Endodermal cell (in vitro differentiated cells): ENCODE measurements around the gene SERINC2. TPM values are rescaled to one million over a fixed set of nuclear protein-coding genes. Genes with fewer than 3 reads are reported as not detected.

Experiments
- DNase-seq: peaks from one replicate; pipeline ENCODE4 v3.0.0-alpha.2; 2017
- H3K27ac ChIP-seq: 2 replicates; pipeline ENCODE4 v1.5.1; 2013; ENCODE audit warnings: mild to moderate bottlenecking, low read depth, low read length, moderate library complexity
- H3K27me3 ChIP-seq: 2 replicates; pipeline ENCODE4 v1.6.1; 2013; ENCODE audit warnings: mild to moderate bottlenecking, low read length, moderate library complexity; ENCODE audit not compliant: insufficient read depth, control insufficient read depth, poor library complexity, severe bottlenecking
- H3K36me3 ChIP-seq: 2 replicates; pipeline ENCODE4 v1.7.0; 2013; ENCODE audit warnings: mild to moderate bottlenecking, low read length, moderate library complexity; ENCODE audit not compliant: control insufficient read depth, insufficient read depth
- H3K4me1 ChIP-seq: one replicate; pipeline ENCODE4 v1.7.0; 2013; ENCODE audit warnings: low read length; ENCODE audit not compliant: control insufficient read depth, insufficient read depth
- H3K4me3 ChIP-seq: 2 replicates; pipeline ENCODE4 v1.5.1; 2013; ENCODE audit warnings: mild to moderate bottlenecking, low read length, moderate library complexity
- H3K9ac ChIP-seq: 2 replicates; pipeline ENCODE4 v1.6.1; 2013; ENCODE audit warnings: mild to moderate bottlenecking, low read length, moderate library complexity; ENCODE audit not compliant: poor library complexity, severe bottlenecking; ENCODE audit errors: extremely low read depth
- H3K9me3 ChIP-seq: 2 replicates; pipeline ENCODE4 v1.6.1; 2013; ENCODE audit warnings: mild to moderate bottlenecking, low read length, moderate library complexity; ENCODE audit not compliant: control insufficient read depth
- H3K27ac Mint-ChIP-seq: 2 replicates; pipeline ENCODE4 v1.8.0; 2020; ENCODE audit warnings: mixed read lengths
- H3K27me3 Mint-ChIP-seq: 2 replicates; pipeline ENCODE4 v1.8.0; 2021; ENCODE audit warnings: mild to moderate bottlenecking, mixed read lengths; ENCODE audit not compliant: insufficient read depth
- H3K36me3 Mint-ChIP-seq: 2 replicates; pipeline ENCODE4 v1.8.0; 2020; ENCODE audit warnings: low read depth, mixed read lengths
- H3K4me1 Mint-ChIP-seq: 2 replicates; pipeline ENCODE4 v1.8.0; 2020; ENCODE audit warnings: mixed read lengths
- H3K4me3 Mint-ChIP-seq: 2 replicates; pipeline ENCODE4 v1.8.0; 2020; ENCODE audit warnings: mild to moderate bottlenecking, moderate library complexity, mixed read lengths
- H3K9me3 Mint-ChIP-seq: 2 replicates; pipeline ENCODE4 v1.8.0; 2020; ENCODE audit warnings: mild to moderate bottlenecking, mixed read lengths
- CTCF ChIP-seq: fragments of 200-600 bp; sonication (generic); conservative IDR thresholded peaks from 2 replicates; pipeline ENCODE4 v1.5.0; 2021; ENCODE audit warnings: antibody characterized with exemption, mild to moderate bottlenecking
- WGBS, 2 experiments: methylation state at CpG; one replicate each; pipeline versions ENCODE4 v1.1.5 to v1.1.7; 2013; ENCODE audit warnings: missing lambda C conversion rate in 2 of 2, mixed read lengths in 1 of 2; ENCODE audit not compliant: insufficient coverage in 1 of 2, insufficient read length in 1 of 2; 5-methylcytosine and 5-hydroxymethylcytosine counted together
- total RNA-seq, 2 donors: library from RNA; stranded (reverse); fragmentation: NEBNext Ultra II Directional in 1 of 2; extraction: Animal tissue kit (Norgen Biotek cat#: 25700) in 1 of 2; gene quantifications; 2 replicates in 1 of 2; 3 replicates in 1 of 2; pipeline ENCODE4 v1.2.1, GENCODE V29; 2021

The SERINC2 gene
- total RNA-seq, 2 donors from 2014 or later, result 25.9 to 35.1 TPM

GRCh38 chr1:31437433-31438037, 24.5 kb downstream of the SERINC2 start:
- H3K9me3 Mint-ChIP-seq, result no peaks in the 10 kb centered on the region
- no peak for TF ChIP-seq CTCF

GRCh38 chr1:31439276-31439675, 26.3 kb downstream of the SERINC2 start:
- Mint-ChIP-seq H3K4me3 (no peak overlapping the region), H3K36me3 (no peaks in the 10 kb centered on the region), H3K4me1 (no peaks in the 10 kb centered on the region), H3K27me3 (peaks cover 4% of the 10 kb centered on the region), H3K27ac (no peak overlapping the region), H3K9me3 (peaks cover 7% of the 10 kb centered on the region)
- H3K27me3 ChIP-seq, result no peaks in the 10 kb centered on the region
- WGBS, 2 experiments, result 89 to 100% methylated on average over 1 to 3 of the region's 3 CpGs
- no peak overlapping the region for H3K9ac ChIP-seq
- no peak for TF ChIP-seq CTCF
- no peak overlapping the region for H3K27ac ChIP-seq
- H3K4me1 ChIP-seq, result no peaks in the 10 kb centered on the region
- no peaks in the 10 kb centered on the region for H3K36me3 ChIP-seq
- no peak for DNase-seq
- peaks cover 10% of the 10 kb centered on the region for H3K9me3 ChIP-seq
- no peak overlapping the region for H3K4me3 ChIP-seq

More at GRCh38 chr1:31437433-31438037, 24.5 kb downstream of the SERINC2 start:
- no peaks in the 10 kb centered on the region for H3K4me1 ChIP-seq
- no peak overlapping the region for H3K9ac ChIP-seq
- no peak overlapping the region for H3K27ac Mint-ChIP-seq
- peaks cover 4% of the 10 kb centered on the region for H3K36me3 ChIP-seq
- WGBS, 2 experiments, result 81 to 83% methylated on average over 11 of the region's 11 CpGs
- H3K4me1 Mint-ChIP-seq, result no peaks in the 10 kb centered on the region
- no peaks in the 10 kb centered on the region for H3K9me3 ChIP-seq
- H3K4me3 Mint-ChIP-seq, result no peak overlapping the region
- no peak for DNase-seq
- H3K27me3 ChIP-seq, result no peaks in the 10 kb centered on the region
- no peak overlapping the region for H3K4me3 ChIP-seq
- H3K36me3 Mint-ChIP-seq, result peaks cover 2% of the 10 kb centered on the region
- peaks cover 2% of the 10 kb centered on the region for H3K27me3 Mint-ChIP-seq
- H3K27ac ChIP-seq, result no peak overlapping the region

GRCh38 chr1:31441073-31441472, 28.1 kb downstream of the SERINC2 start:
- no peak for DNase-seq
- peaks cover 7% of the 10 kb centered on the region for H3K27me3 Mint-ChIP-seq
- H3K27ac Mint-ChIP-seq, result no peak overlapping the region
- H3K9me3 Mint-ChIP-seq, result peaks cover 7% of the 10 kb centered on the region
- no peak for TF ChIP-seq CTCF
- H3K9ac ChIP-seq, result no peak overlapping the region
- H3K27me3 ChIP-seq, result no peaks in the 10 kb centered on the region
- WGBS, 2 experiments, result 98% methylated on average over 3 of the region's 3 CpGs; no CpG with 5 or more reads in 1 of the 2 experiments
- H3K36me3 Mint-ChIP-seq, result no peaks in the 10 kb centered on the region
- H3K27ac ChIP-seq, result no peak overlapping the region
- no peaks in the 10 kb centered on the region for H3K36me3 ChIP-seq
- no peak overlapping the region for H3K4me3 Mint-ChIP-seq
- no peak overlapping the region for H3K4me3 ChIP-seq
- peaks cover 12% of the 10 kb centered on the region for H3K9me3 ChIP-seq
- no peaks in the 10 kb centered on the region for H3K4me1 Mint-ChIP-seq
- H3K4me1 ChIP-seq, result no peaks in the 10 kb centered on the region
